Colonic mucosa (tissue), 4 donors: ENCODE measurements around the gene ADAMTS2. TPM values are rescaled to one million over a fixed set of nuclear protein-coding genes. Genes with fewer than 3 reads are reported as not detected.

Source experiments
- DNase-seq: peaks from one replicate; pipeline ENCODE4 v3.0.0-alpha.2; 2020
- H3K27ac ChIP-seq: fragments of 200-600 bp; one replicate; pipeline ENCODE4 v1.8.0; 2021
- H3K27me3 ChIP-seq: fragments of 200-600 bp; one replicate; pipeline ENCODE4 v1.8.0; 2021
- H3K36me3 ChIP-seq: fragments of 200-600 bp; one replicate; pipeline ENCODE4 v1.8.0; 2021
- H3K4me1 ChIP-seq: fragments of 200-600 bp; one replicate; pipeline ENCODE4 v1.8.0; 2021; ENCODE audit warnings: mild to moderate bottlenecking
- H3K4me3 ChIP-seq: fragments of 200-600 bp; one replicate; pipeline ENCODE4 v1.8.0; 2021
- H3K9ac ChIP-seq, 2 donors: one replicate each; pipeline ENCODE4 v1.7.0; 2013; ENCODE audit warnings: control low read depth in 2 of 2, low read depth in 2 of 2, low read length in 2 of 2
- H3K9me3 ChIP-seq: fragments of 200-600 bp; one replicate; pipeline ENCODE4 v1.8.0; 2021
- CTCF ChIP-seq: fragments of 200-600 bp; IDR thresholded peaks from one replicate; pipeline ENCODE4 v1.8.0; 2022; ENCODE audit warnings: antibody characterized with exemption, mild to moderate bottlenecking
- intact Hi-C: fragments of 100-400 bp; cut with DNase I; formaldehyde crosslinking; loops from one replicate; pipeline ENCODE4 v1.14.1; 2022
- total RNA-seq, 2 donors: library from RNA; stranded (reverse); fragmentation: NEBNext Ultra II Directional in 1 of 2; extraction: Animal tissue kit (Norgen Biotek cat#: 25700) in 1 of 2; gene quantifications; one replicate each; pipeline ENCODE4 v1.2.1, GENCODE V29; 2021
- donor health status: healthy.
- donor health status: DM: no; HTN: no; CAD: no.
- donor health status: DM: no; HTN: no; CAD: no.

Gene ADAMTS2
- total RNA-seq, 2 donors from 2014 or later: 2.9 to 4.0 TPM

- Histone ChIP-seq H3K9ac (no peak overlapping the region), H3K36me3 (no peaks in the 10 kb centered on the region), H3K27me3 (no peaks in the 10 kb centered on the region), H3K9me3 (no peaks in the 10 kb centered on the region), H3K4me1 (no peaks in the 10 kb centered on the region), H3K4me3 (no peak overlapping the region), H3K27ac (no peak overlapping the region)
- no peak for TF ChIP-seq CTCF
- intact Hi-C loops: no loop called here
- DNase-seq: no peak
Measured at GRCh38 chr5:179124853-179125788, 220.1 kb downstream of the ADAMTS2 start.

GRCh38 chr5:179124273-179124852 is 220.9 kb downstream of the ADAMTS2 start:
- no peaks in the 10 kb centered on the region for H3K27me3 ChIP-seq
- H3K4me1 ChIP-seq: no peaks in the 10 kb centered on the region
- no peaks in the 10 kb centered on the region for H3K9me3 ChIP-seq
- peak; percentile 4 for DNase-seq
- no peaks in the 10 kb centered on the region for H3K36me3 ChIP-seq
- TF ChIP-seq CTCF: no peak
- H3K27ac ChIP-seq: no peak overlapping the region
- H3K9ac ChIP-seq: no peak overlapping the region
- intact Hi-C loops: no loop called here
- no peak overlapping the region for H3K4me3 ChIP-seq

GRCh38 chr5:179123491-179124272 is 221.6 kb downstream of the ADAMTS2 start:
- Histone ChIP-seq H3K9ac (no peak overlapping the region), H3K36me3 (no peaks in the 10 kb centered on the region), H3K4me1 (no peaks in the 10 kb centered on the region), H3K9me3 (no peaks in the 10 kb centered on the region), H3K4me3 (no peak overlapping the region), H3K27ac (no peak overlapping the region), H3K27me3 (no peaks in the 10 kb centered on the region)
- intact Hi-C loops: no loop called here
- peak; percentile 12 for DNase-seq
- no peak for TF ChIP-seq CTCF

GRCh38 chr5:179123109-179123426 is 222.2 kb downstream of the ADAMTS2 start:
- DNase-seq: no peak
- Histone ChIP-seq H3K9ac (no peak overlapping the region), H3K27me3 (no peaks in the 10 kb centered on the region), H3K36me3 (no peaks in the 10 kb centered on the region), H3K4me1 (no peaks in the 10 kb centered on the region), H3K4me3 (no peak overlapping the region), H3K27ac (no peak overlapping the region), H3K9me3 (no peaks in the 10 kb centered on the region)
- no peak for TF ChIP-seq CTCF
- intact Hi-C loops: no loop called here

GRCh38 chr5:179122411-179123108 is 222.7 kb downstream of the ADAMTS2 start:
- DNase-seq: peak; percentile 12
- no peak for TF ChIP-seq CTCF
- Histone ChIP-seq H3K4me3 (no peak overlapping the region), H3K9me3 (no peaks in the 10 kb centered on the region), H3K4me1 (no peaks in the 10 kb centered on the region), H3K27ac (no peak overlapping the region), H3K27me3 (no peaks in the 10 kb centered on the region), H3K9ac (no peak overlapping the region), H3K36me3 (no peaks in the 10 kb centered on the region)
- intact Hi-C loops: no loop called here
